Left cardiac atrium (tissue), 4 donors: Measurements from ENCODE around the gene TAS2R38. TPM values are rescaled to one million over a fixed set of nuclear protein-coding genes. Genes with fewer than 3 reads are reported as not detected.
"Not testable (repeated sequence)": the region's sequence is repeated elsewhere in the genome, so short reads cannot be mapped to it uniquely, and the experiment has no call there.

Experiments used
- ATAC-seq, 2 donors: fragments of 200-7000 bp; cut with Tn5 transposase; one replicate each; pipeline ENCODE4 v1.9.1; 2020; ENCODE audit warnings: mild to moderate bottlenecking in 2 of 2, moderate library complexity in 2 of 2
- DNase-seq: peaks from one replicate; pipeline ENCODE4 v3.0.0-alpha.2; 2020
- intact Hi-C, 2 donors: fragments of 100-400 bp; cut with DNase I; formaldehyde crosslinking; loops; one replicate each; pipeline versions ENCODE4 v1.14.1 to v1.15.1; 2022 to 2023
- long read RNA-seq: library from polyadenylated mRNA; unstranded; transcript quantifications from one replicate; pipeline ENCODE4 v2.0.0, GENCODE V29; 2021
- total RNA-seq, 2 donors: library from RNA; stranded (reverse); fragmentation: NEBNext Ultra II Directional; extraction: Animal tissue kit (Norgen Biotek cat#: 25700); gene quantifications; one replicate each; pipeline ENCODE4 v1.2.1, GENCODE V29; 2021
- donor health status: DM: no; HTN: yes; CAD: no.
- donor health status: DM: no; HTN: yes; CAD: no; lungs with severe emphysema.
- donor health status: DM: yes; HTN: yes; CAD: no.
- donor health status: Dilated cardiomyopathy.

The TAS2R38 gene
- not detected for total RNA-seq
- long read RNA-seq, result 0 reads

DNA sequence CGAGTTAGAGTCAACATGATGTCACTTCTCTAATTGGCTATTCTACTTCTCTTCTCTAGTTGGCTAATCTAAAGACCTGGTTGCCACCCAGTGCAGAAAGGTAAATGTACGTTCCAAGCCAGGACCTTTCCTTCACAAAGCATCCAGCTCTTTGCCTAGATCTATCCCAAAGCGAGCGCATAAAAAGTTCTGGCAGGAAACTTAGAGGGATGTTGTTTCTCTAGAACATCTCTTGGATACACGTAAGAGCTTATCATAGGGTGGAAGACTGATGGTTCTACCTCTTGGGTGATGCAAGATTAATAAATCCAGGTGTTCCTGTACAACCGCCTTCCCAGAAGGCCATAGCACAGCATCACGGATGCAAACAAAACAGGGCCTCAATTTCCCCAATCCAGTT is at the start of gene TAS2R38:
TAS2R38 (minus strand) TSS at position 101 of the 400 bp plus-strand sequence; CDS start at position 17, 84 bp downstream.
- intact Hi-C loops, result loop anchor here in 1 of 2 donors (10.0 kb wide), 1 partner anchor 211 kb away; no protein-coding TSS in a partner anchor
- ATAC-seq (no peak), DNase-seq (no peak)

DNA sequence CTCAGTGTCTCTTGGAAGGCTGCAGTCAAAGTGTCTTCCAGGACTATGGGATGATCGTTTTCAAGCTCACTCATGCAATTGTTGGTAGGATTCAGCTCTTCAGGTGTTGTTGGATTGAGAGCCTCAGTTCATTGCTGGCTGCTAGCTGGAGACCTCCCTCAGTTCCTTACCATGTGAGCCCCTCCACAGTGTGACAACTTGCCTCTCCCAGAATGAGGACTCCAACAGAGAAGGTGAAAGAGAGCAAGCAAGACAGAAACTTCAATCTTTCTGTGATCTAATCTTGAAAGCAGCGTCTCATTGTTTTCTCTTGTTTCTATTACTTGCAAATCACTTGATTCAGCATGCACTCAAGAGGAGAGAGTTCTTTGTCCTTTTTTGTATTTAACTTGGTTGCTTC is 44.6 kb upstream of the TAS2R38 start:
- ATAC-seq (no peak), DNase-seq (no peak)
- intact Hi-C loops, result no loop called here

DNA sequence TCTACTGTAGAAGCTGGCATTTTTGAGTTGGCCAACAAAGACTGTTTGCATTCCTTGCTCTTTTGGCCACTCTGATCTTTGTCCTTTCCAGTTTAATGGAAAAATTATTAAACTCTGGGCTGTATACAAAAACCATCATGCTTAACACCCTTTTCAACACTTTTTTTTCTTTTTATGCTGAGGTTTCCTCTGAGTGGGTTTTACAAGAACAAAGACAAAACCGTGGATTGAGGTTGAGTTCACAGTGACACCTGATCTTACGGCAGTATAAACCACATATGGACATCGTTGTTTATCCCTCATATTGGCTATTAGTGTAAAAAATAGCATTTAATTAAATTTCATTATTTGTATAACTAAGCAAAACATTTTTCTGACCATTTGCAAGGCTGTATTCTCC is 43.9 kb upstream of the TAS2R38 start:
- intact Hi-C loops, result no loop called here
- no peak for ATAC-seq
- DNase-seq, result no peak

GRCh38 chr7:142012825-142013511 is 39.4 kb upstream of the TAS2R38 start:
- ATAC-seq (no peak), DNase-seq (no peak)
- intact Hi-C loops, result no loop called here

- ATAC-seq, result no peak
- intact Hi-C loops, result no loop called here
- no peak for DNase-seq
These were observed 37.5 kb upstream of the TAS2R38 start for GRCh38 chr7:142010952-142011548.

GRCh38 chr7:142009187-142009586 is 35.6 kb upstream of the TAS2R38 start:
- ATAC-seq (no peak), DNase-seq (no peak)
- intact Hi-C loops, result no loop called here

- ATAC-seq (no peak), DNase-seq (no peak)
- intact Hi-C loops, result no loop called here
These were observed 33.0 kb upstream of the TAS2R38 start for GRCh38 chr7:142006577-142006976.

GRCh38 chr7:142002179-142002578 is 28.6 kb upstream of the TAS2R38 start:
- ATAC-seq (no peak), DNase-seq (no peak)
- intact Hi-C loops, result no loop called here

DNA sequence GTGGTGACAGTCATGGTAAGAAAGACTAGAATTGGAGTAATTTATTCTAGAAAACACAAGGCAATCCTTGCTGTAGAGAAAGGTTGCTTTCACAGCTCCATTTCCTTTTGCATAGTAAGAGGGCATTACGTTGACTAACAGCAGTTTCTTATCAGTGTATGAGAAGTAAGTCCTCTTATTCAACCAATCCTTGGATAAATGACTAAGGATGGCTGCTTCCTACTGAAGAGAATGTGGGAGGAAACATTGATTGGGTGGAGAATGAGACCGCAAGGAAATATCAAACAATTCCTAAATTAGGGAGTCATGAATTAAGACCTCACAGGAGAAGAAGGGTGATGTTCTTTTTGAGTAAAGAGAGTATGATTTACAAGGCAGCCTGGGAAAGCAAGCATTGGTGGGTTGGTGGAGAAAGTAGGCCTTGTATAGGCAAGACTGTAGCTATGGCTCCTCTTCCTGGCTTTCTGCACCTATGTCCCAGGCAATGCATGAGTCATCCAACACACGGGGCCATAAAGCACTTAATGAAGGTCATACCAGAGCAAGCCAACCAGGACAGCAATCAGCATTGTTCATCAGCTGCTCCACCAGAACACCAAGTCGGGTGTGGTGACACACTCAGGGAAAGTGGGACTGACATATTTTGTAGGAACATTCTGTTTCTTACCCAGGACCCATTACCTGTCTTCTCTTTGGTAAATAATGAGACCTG is 27.7 kb upstream of the TAS2R38 start:
- ATAC-seq, result no peak
- DNase-seq, result no peak
- intact Hi-C loops, result no loop called here

GRCh38 chr7:142000244-142000643 is 26.7 kb upstream of the TAS2R38 start:
- DNase-seq (no peak), ATAC-seq (no peak)
- intact Hi-C loops, result no loop called here

- ATAC-seq (no peak), DNase-seq (no peak)
- intact Hi-C loops, result no loop called here
These were observed 25.6 kb upstream of the TAS2R38 start for GRCh38 chr7:141999058-141999623.

DNA sequence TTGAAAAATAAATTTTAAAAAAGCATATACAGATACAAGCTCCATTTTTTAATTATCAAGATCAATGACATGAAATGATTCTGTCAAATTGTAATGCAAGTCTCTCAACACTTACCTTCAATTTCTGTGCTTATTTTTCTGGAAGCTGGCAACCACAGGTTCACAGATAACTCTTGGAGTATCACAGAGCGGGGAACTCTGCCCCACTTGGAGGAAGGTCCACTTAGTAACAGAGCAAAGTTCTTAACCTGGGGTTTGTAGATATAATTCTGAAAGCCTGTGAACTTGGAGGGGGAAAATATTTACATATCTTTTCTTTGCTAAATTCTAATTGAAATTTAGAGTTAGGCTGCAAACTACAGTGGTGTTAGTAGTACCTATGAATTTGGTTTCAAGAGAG is 19.8 kb upstream of the TAS2R38 start:
- DNase-seq (no peak), ATAC-seq (no peak)
- intact Hi-C loops, result no loop called here

- ATAC-seq (no peak), DNase-seq (no peak)
- intact Hi-C loops, result no loop called here
These were observed 19.1 kb upstream of the TAS2R38 start for GRCh38 chr7:141992688-141993087.

- DNase-seq, result no peak
- ATAC-seq, result no peak
- intact Hi-C loops, result no loop called here
These were observed 18.6 kb upstream of the TAS2R38 start for GRCh38 chr7:141992156-141992555.

DNA sequence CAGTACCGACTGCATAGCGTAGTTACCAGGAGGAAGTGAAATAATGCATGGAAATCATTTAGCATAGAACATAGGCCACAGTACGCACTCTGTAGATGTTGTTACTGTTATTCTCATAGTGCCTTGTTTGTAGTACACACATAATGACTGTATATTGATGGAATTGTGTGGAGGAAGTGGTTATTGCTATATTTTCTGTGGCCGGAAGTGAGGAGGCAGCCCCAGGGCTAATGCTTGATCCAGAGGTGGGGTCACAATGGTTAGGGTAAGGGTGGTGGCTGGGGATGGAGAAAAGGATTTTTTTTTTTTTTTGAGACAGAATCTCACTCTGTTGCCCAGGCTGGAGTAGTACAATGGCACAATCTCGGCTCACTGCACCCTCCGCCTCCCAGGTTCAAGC is 17.6 kb upstream of the TAS2R38 start:
- DNase-seq, result no peak
- ATAC-seq, result no peak
- intact Hi-C loops, result no loop called here

DNA sequence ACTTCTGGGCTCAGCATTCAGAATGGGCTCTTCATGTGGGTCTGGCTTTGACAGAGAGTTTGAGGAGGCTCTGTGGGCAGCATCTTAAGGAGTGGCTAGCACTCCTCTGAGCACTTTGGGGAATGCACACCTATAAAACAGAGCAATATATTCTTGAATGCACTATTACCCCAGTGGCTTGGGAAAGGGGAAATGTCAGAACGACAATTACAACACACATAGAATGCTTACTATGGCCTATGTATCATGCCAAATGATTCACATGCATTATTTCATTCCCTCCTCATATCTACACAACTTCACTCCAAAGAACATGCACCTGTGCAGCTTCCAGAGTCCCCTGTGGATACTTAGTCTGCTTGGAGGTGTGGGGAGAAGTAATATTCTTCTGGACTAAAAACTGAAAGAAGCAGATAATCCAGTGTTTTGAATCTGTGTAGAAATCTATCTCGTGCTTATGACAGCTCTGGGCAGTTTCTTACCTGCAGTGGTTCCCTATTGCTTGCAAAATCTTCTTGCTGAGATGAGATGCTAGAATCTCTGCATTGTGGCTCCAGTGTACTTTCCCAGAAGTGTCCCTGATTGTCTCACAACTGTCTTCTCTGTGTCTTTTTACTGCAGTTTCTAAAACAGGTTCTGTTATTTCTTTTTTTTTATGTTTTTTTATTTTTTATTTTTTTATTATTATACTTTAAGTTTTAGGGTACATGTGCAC is 16.6 kb upstream of the TAS2R38 start:
- ATAC-seq (no peak), DNase-seq (no peak)
- intact Hi-C loops, result no loop called here

DNA sequence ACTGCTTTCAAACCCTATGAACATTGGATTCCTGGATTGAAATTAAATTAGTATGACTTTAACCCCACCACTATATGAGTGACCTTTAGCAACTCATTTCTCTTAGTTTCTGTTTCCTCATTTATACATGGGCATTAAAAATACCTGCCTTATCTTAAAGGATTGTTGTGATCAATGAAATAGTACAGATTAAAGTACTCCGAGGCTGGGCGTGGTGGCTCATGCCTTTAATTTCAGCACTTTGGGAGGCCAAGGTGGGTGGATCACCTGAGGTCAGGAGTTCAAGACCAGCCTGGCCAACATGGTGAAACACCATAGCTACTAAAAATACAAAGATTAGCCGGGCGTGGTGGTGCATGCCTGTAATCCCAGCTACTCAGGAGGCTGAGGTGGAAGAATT is 14.2 kb upstream of the TAS2R38 start:
- intact Hi-C loops, ATAC-seq, DNase-seq: not testable (repeated sequence)

DNA sequence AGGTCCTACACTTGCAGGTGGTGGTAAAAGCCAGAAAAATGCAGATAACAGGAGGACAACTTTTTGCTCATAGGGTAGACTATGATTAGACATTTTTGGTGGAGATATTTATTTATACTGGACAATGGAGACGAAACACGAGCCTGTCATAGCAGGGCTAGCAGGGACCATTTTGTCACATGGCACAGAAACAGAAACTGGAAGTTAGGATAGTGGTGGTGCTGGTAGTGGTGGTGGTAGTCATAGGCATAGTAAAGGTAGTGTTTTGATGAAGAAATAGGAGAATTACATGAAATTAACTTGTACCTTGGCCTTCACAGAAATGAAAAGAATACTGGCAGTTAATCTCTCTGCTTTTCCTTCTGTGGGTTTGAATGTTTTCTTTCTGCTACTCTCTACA is 13.3 kb upstream of the TAS2R38 start:
- intact Hi-C loops, result no loop called here
- DNase-seq (no peak), ATAC-seq (no peak)

DNA sequence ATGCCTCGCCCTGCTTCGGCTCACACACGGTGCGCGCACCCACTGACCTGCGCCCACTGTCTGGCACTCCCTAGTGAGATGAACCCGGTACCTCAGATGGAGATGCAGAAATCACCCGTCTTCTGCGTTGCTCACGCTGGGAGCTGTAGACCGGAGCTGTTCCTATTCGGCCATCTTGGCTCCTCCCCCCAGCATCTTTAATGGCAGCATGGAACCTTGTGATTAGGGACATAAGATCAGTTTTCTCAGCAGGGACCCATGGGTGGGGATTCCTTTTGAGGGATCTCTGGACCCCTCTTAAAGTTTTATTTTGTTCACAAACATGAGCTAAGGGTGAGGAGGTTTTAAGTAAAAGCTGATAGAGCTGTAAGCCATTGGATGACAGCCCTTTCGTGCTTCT is 12.4 kb upstream of the TAS2R38 start:
- intact Hi-C loops, DNase-seq, ATAC-seq: not testable (repeated sequence)
